Measurements from ENCODE around the gene KCNK5. TPM values are rescaled to one million over a fixed set of nuclear protein-coding genes. Genes with fewer than 3 reads are reported as not detected.

KCNK5 gene
- total RNA-seq, 1 donor from 2014 or later: 42.6 TPM

GRCh38 chr6:39209360-39209811 lies 19.9 kb downstream of the KCNK5 start:
- peak overlapping the region; percentile 73 for H3K27ac Mint-ChIP-seq
- peaks cover 63% of the 10 kb centered on the region for H3K36me3 Mint-ChIP-seq (ENCODE audit: low read depth)
- H3K4me3 Mint-ChIP-seq (ENCODE audit: low read depth): no peak overlapping the region
- no peaks in the 10 kb centered on the region for H3K9me3 Mint-ChIP-seq
- intact Hi-C loops (cut with micrococcal nuclease): no loop called here
- H3K27me3 Mint-ChIP-seq (ENCODE audit: low read depth): no peaks in the 10 kb centered on the region
- DNase-seq (ENCODE audit: low spot score): no peak
- peaks cover 54% of the 10 kb centered on the region for H3K4me1 Mint-ChIP-seq (ENCODE audit: low read depth)

DNA sequence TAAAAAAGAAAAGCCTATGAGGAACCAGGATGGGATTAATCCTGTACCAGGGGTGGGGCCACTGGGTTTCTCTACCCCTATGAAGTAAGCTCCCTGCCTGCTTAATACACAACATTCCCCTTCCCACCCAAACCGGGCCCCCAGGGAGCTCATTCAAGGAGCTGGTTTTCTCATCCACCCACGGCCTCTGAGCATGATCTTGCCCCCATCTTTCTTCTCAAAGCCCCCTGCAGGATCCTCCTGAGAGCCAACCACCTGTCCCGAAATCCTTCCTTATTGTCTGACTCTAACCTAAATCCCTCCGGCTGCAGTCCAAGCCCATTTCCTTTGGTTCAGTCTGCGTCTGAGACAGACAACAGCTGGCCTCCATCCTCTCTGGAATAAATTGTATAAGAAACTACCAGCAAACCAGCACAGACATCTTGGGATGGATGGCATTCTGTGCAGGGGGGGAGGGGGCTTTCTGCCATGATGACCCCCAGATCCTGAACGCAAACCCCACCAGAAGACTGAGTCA lies 21.0 kb downstream of the KCNK5 start:
- peaks cover 58% of the 10 kb centered on the region for H3K36me3 Mint-ChIP-seq (ENCODE audit: low read depth)
- peaks cover 52% of the 10 kb centered on the region for H3K4me1 Mint-ChIP-seq (ENCODE audit: low read depth)
- no peaks in the 10 kb centered on the region for H3K27me3 Mint-ChIP-seq (ENCODE audit: low read depth)
- H3K4me3 Mint-ChIP-seq (ENCODE audit: low read depth): no peak overlapping the region
- intact Hi-C loops (cut with micrococcal nuclease): no loop called here
- H3K9me3 Mint-ChIP-seq: no peaks in the 10 kb centered on the region
- no peak for DNase-seq (ENCODE audit: low spot score)
- H3K27ac Mint-ChIP-seq: peak overlapping the region; percentile 55

- intact Hi-C loops (cut with micrococcal nuclease): no loop called here
- Mint-ChIP-seq H3K9me3 (no peaks in the 10 kb centered on the region), H3K4me3 (ENCODE audit: low read depth) (no peak overlapping the region), H3K4me1 (ENCODE audit: low read depth) (peaks cover 54% of the 10 kb centered on the region), H3K36me3 (ENCODE audit: low read depth) (peaks cover 59% of the 10 kb centered on the region), H3K27ac (no peak overlapping the region), H3K27me3 (ENCODE audit: low read depth) (no peaks in the 10 kb centered on the region)
- no peak for DNase-seq (ENCODE audit: low spot score)
Measured at GRCh38 chr6:39207416-39208222, 21.7 kb downstream of the KCNK5 start.

GRCh38 chr6:39206250-39206721 lies 23.0 kb downstream of the KCNK5 start:
- DNase-seq (ENCODE audit: low spot score): no peak
- Mint-ChIP-seq H3K4me3 (ENCODE audit: low read depth) (no peak overlapping the region), H3K27me3 (ENCODE audit: low read depth) (no peaks in the 10 kb centered on the region), H3K36me3 (ENCODE audit: low read depth) (peaks cover 57% of the 10 kb centered on the region), H3K27ac (peak overlapping the region; percentile 20), H3K9me3 (no peaks in the 10 kb centered on the region), H3K4me1 (ENCODE audit: low read depth) (peaks cover 50% of the 10 kb centered on the region)
- intact Hi-C loops (cut with micrococcal nuclease): no loop called here

DNA sequence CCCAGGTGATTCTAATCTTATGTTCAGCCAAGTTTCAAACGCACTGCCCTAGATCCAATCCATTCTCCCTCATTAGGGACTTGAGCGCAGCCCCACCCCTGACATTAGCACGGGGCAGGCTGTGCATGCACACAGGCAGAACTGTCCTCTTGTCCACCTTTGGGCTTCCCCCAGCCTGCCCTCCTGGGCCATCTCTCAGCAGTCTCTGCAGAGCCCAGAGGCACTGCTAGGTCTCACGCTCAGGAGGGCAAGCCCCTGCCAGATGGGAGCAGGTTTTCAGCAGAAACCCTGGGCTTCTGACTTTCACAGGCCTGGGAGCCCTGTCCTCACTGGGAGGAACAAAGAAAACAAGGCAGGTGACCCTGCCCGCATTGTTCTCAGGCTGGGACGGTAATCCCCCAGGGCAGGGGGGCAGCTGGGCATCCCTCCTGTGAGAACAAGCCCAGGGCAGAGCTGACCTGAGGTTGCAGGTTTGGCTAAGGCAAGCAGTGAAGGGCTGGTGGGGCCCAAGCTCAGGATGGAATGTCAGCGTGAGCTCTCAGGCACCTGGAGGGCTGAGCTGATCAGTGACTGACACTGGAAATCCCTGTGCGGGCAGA lies 24.5 kb downstream of the KCNK5 start:
- Mint-ChIP-seq H3K36me3 (ENCODE audit: low read depth) (peaks cover 48% of the 10 kb centered on the region), H3K4me1 (ENCODE audit: low read depth) (peaks cover 36% of the 10 kb centered on the region), H3K27me3 (ENCODE audit: low read depth) (no peaks in the 10 kb centered on the region), H3K9me3 (no peaks in the 10 kb centered on the region), H3K27ac (peak overlapping the region; percentile 9), H3K4me3 (ENCODE audit: low read depth) (no peak overlapping the region)
- intact Hi-C loops (cut with micrococcal nuclease): no loop called here
- DNase-seq (ENCODE audit: low spot score): no peak

DNA sequence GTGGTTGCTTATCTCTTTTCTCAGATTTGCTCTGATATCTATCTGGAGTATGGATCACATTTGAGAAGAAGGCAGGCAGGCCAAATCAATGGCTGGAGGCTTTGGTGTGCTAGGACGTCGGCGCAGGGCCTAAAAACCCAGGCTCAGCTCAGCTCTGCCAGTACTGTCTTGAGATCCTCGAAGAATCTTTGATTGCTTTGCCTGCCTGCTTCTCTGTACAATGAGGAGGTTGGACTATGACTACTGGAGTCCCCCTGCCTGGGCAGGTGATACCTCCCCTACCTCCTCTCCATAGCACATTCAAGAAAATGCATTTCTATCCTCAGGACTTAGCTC lies 25.1 kb downstream of the KCNK5 start:
- no peaks in the 10 kb centered on the region for H3K27me3 Mint-ChIP-seq (ENCODE audit: low read depth)
- H3K4me3 Mint-ChIP-seq (ENCODE audit: low read depth): no peak overlapping the region
- H3K9me3 Mint-ChIP-seq: no peaks in the 10 kb centered on the region
- H3K36me3 Mint-ChIP-seq (ENCODE audit: low read depth): peaks cover 44% of the 10 kb centered on the region
- H3K27ac Mint-ChIP-seq: peak overlapping the region; percentile 9
- no peak for DNase-seq (ENCODE audit: low spot score)
- H3K4me1 Mint-ChIP-seq (ENCODE audit: low read depth): peaks cover 32% of the 10 kb centered on the region
- intact Hi-C loops (cut with micrococcal nuclease): no loop called here

- Mint-ChIP-seq H3K27ac (peak overlapping the region; percentile 9), H3K36me3 (ENCODE audit: low read depth) (peaks cover 45% of the 10 kb centered on the region), H3K4me1 (ENCODE audit: low read depth) (peaks cover 34% of the 10 kb centered on the region), H3K9me3 (no peaks in the 10 kb centered on the region), H3K27me3 (ENCODE audit: low read depth) (no peaks in the 10 kb centered on the region), H3K4me3 (ENCODE audit: low read depth) (no peak overlapping the region)
- intact Hi-C loops (cut with micrococcal nuclease): no loop called here
- DNase-seq (ENCODE audit: low spot score): no peak
Measured at GRCh38 chr6:39203436-39204159, 25.7 kb downstream of the KCNK5 start.

GRCh38 chr6:39202166-39202565 lies 27.1 kb downstream of the KCNK5 start:
- peaks cover 46% of the 10 kb centered on the region for H3K36me3 Mint-ChIP-seq (ENCODE audit: low read depth)
- peaks cover 35% of the 10 kb centered on the region for H3K4me1 Mint-ChIP-seq (ENCODE audit: low read depth)
- intact Hi-C loops (cut with micrococcal nuclease): no loop called here
- H3K9me3 Mint-ChIP-seq: no peaks in the 10 kb centered on the region
- H3K27ac Mint-ChIP-seq: no peak overlapping the region
- H3K4me3 Mint-ChIP-seq (ENCODE audit: low read depth): no peak overlapping the region
- H3K27me3 Mint-ChIP-seq (ENCODE audit: low read depth): no peaks in the 10 kb centered on the region
- DNase-seq (ENCODE audit: low spot score): no peak

GRCh38 chr6:39200498-39201020 lies 28.7 kb downstream of the KCNK5 start:
- intact Hi-C loops (cut with micrococcal nuclease): no loop called here
- H3K4me3 Mint-ChIP-seq (ENCODE audit: low read depth): no peak overlapping the region
- no peak overlapping the region for H3K27ac Mint-ChIP-seq
- DNase-seq (ENCODE audit: low spot score): no peak
- H3K27me3 Mint-ChIP-seq (ENCODE audit: low read depth): no peaks in the 10 kb centered on the region
- peaks cover 53% of the 10 kb centered on the region for H3K36me3 Mint-ChIP-seq (ENCODE audit: low read depth)
- peaks cover 37% of the 10 kb centered on the region for H3K4me1 Mint-ChIP-seq (ENCODE audit: low read depth)
- H3K9me3 Mint-ChIP-seq: no peaks in the 10 kb centered on the region

- Mint-ChIP-seq H3K27me3 (ENCODE audit: low read depth) (no peaks in the 10 kb centered on the region), H3K9me3 (no peaks in the 10 kb centered on the region), H3K4me3 (ENCODE audit: low read depth) (no peak overlapping the region), H3K36me3 (ENCODE audit: low read depth) (peaks cover 57% of the 10 kb centered on the region), H3K4me1 (ENCODE audit: low read depth) (peaks cover 38% of the 10 kb centered on the region), H3K27ac (no peak overlapping the region)
- intact Hi-C loops (cut with micrococcal nuclease): no loop called here
- DNase-seq (ENCODE audit: low spot score): no peak
Measured at GRCh38 chr6:39199976-39200375, 29.3 kb downstream of the KCNK5 start.

GRCh38 chr6:39199231-39199940 lies 29.9 kb downstream of the KCNK5 start:
- H3K27me3 Mint-ChIP-seq (ENCODE audit: low read depth): no peaks in the 10 kb centered on the region
- intact Hi-C loops (cut with micrococcal nuclease): no loop called here
- no peaks in the 10 kb centered on the region for H3K9me3 Mint-ChIP-seq
- H3K27ac Mint-ChIP-seq: no peak overlapping the region
- peaks cover 40% of the 10 kb centered on the region for H3K4me1 Mint-ChIP-seq (ENCODE audit: low read depth)
- DNase-seq (ENCODE audit: low spot score): no peak
- no peak overlapping the region for H3K4me3 Mint-ChIP-seq (ENCODE audit: low read depth)
- H3K36me3 Mint-ChIP-seq (ENCODE audit: low read depth): peaks cover 60% of the 10 kb centered on the region

DNA sequence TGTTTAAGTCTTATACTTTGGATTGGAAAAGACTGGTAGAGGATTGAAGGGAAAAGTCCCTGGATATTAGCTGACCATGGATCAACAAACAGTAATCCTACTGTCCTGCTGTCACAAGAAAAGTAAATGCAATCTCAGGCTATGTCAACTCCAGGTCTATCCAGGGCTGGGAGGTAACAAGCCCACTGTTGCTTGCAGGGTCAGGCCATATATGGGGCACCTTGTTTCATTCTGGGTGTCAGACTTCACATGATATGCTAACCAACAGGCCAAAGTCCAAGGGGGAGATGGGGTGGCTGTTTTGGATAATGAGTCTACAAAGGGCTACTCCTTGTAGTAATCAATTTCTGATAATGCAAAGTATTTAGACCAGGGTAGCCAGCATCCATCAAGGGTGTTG lies 30.7 kb downstream of the KCNK5 start:
- Mint-ChIP-seq H3K27ac (no peak overlapping the region), H3K4me3 (ENCODE audit: low read depth) (no peak overlapping the region), H3K36me3 (ENCODE audit: low read depth) (peaks cover 65% of the 10 kb centered on the region), H3K9me3 (no peaks in the 10 kb centered on the region), H3K4me1 (ENCODE audit: low read depth) (peaks cover 36% of the 10 kb centered on the region), H3K27me3 (ENCODE audit: low read depth) (no peaks in the 10 kb centered on the region)
- intact Hi-C loops (cut with micrococcal nuclease): no loop called here
- DNase-seq (ENCODE audit: low spot score): no peak
